ENCODE data around the gene PPP2R5A.
"Not testable (repeated sequence)": the region's sequence is repeated elsewhere in the genome, so short reads cannot be mapped to it uniquely, and the experiment has no call there.

Gene PPP2R5A

DNA sequence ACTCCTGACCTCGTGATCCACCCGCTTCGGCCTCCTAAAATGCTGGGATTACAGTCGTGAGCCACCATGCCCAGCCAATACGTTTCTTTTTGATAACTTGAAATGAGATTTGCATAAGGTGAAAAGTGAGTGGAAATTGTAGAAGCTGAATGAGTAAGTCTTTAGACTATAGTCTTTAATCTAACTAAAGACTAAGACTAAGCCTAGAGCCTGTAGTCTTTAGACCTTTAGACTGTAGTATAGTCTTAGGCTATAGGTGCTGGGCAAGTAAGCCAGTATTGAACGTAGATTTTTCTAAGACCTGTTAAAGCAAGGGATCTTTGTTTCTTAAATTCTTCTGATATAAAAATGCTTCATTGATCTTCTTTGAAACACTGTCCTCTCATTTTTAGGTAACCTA is 12.1 kb downstream of the PPP2R5A start:
- no peak for DNase-seq (ENCODE audit: low read depth in 2 of 2)

- no peak for DNase-seq (ENCODE audit: low read depth in 2 of 2)
Measured at GRCh38 chr1:212301580-212301979, 16.4 kb downstream of the PPP2R5A start.

DNA sequence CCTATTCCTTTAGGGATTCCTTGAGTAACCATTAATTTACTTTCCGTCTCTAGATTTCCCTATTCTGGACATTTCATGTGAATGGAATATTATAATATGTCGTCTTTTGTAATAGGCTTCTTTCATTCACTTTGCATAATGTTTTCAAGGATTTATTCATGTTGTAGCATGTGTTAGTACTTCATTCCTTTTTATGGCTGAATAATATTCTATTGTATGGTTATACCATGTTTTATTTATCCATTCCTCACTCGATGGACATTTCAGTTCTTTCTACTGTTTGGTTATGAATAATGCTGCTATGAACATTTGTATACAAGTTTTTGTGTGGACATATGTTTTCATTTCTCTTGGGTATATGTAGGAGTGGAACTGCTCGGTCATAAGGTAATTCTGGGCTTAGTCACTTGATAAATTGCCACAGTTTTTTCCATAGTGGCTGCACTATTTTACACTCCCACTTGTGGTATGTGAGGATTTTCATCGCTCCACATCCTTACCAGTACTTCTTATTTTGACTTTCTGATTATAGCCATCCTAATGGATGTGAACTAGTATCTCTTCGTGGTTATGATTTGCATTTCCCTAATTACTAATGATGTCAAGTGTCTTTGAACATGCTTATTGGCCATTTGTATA is 17.7 kb downstream of the PPP2R5A start:
- DNase-seq (ENCODE audit: low read depth in 2 of 2), result no peak

DNA sequence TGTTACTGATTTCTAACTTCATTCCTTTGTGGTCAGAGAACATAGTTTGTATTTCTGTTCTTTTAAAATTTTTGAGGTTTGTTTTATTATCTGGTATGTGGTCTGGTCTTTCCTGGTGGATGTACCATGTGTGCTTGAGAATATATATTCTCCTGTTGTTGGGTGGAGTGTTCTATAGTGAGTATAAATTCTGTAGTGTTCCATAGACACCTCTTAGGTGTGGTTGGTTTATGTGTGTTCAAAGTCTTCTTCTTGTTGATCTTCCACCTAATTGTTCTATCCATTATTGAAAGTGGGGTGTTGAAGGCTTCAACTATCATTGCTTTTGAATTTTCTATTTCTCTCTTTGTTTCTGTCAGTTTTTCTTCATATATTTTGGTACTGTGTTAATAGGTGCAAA is 20.1 kb downstream of the PPP2R5A start:
- DNase-seq (ENCODE audit: low read depth in 2 of 2), result no peak

DNA sequence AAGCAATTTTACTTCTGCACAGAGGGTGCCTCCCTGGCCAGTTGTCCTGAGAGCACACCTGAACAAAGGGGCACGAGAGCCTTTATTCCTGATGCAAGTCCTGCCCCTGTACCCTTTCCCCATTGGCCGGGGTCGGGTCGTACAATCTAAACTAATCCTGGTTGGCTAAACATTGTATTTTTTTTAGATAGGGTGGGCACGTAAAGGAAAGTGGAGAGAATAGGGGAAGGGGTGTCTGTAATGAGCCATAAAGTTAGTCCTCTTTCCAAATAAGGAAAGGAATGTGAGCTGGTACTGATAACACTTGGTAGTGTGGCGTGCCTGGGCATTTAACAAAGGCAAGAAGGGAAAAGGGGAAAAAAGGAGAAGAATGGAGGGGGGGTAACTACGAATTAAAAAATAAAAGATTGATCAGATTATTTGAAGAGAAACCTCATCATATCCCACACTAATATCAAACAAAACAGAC is 20.8 kb downstream of the PPP2R5A start:
- DNase-seq (ENCODE audit: low read depth in 2 of 2), result not testable (repeated sequence)

DNA sequence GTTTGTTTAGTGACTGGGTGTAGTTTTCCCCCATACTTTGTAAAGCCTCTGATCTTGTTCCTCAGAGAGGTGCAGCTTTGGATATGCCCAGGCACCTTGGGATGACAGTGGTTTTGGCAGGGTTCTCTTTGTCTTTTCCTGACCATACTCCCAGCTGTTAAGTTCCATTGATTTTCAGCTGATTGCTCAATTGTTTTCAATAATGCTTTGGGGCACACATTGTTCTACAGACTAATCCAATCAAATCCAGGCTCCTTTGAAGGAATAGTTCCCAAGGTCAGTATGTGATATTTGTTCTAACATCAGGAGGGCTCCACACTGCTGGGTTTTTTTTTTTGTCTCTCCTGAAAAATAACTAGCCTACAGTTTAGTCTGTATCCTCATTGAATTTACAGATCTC is 24.8 kb downstream of the PPP2R5A start:
- DNase-seq (ENCODE audit: low read depth in 2 of 2), result no peak

- DNase-seq (ENCODE audit: low read depth in 2 of 2), result no peak
Measured at GRCh38 chr1:212310383-212310782, 25.2 kb downstream of the PPP2R5A start.

- DNase-seq (ENCODE audit: low read depth in 2 of 2), result no peak
Measured at GRCh38 chr1:212311836-212312497, 26.8 kb downstream of the PPP2R5A start.

DNA sequence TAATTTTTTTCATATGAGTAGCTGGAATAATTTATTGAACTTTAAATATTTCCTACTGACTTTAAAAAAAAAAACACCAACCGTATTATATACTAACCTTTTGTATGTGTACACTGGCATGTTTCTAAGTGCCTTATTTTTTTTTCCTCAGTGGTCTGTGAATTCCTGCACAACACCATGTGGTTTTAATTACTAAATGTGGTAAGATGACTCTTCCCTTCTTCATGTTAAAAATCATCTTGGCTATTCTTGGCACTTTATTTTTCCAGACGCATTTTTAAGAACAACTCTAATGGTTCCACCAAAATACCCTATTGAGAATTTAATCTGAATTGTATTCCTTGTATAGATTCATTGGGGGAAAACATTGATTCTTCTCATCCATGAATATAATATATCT is 28.4 kb downstream of the PPP2R5A start:
- DNase-seq (ENCODE audit: low read depth in 2 of 2), result no peak

GRCh38 chr1:212315184-212315583 is 30.0 kb downstream of the PPP2R5A start:
- DNase-seq (ENCODE audit: low read depth in 2 of 2), result no peak

DNA sequence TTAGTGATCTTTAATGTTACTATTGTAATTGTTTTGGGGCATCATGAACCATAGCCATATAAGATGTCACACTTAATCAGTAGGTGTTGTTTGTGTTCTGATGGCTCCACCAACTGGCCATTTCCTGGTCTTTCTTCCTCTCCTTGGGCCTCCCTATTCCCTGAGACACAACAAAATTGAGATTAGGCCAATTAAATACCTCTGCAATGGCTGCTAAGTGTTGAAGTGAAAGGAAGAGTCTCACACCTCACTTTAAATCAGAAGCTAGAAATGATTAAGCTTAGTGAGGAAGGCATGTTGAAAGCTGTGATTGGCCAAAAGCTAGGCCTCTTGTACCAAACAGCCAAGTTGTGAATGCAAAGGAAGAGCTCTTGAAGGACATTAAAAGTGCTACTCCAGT is 30.7 kb downstream of the PPP2R5A start:
- no peak for DNase-seq (ENCODE audit: low read depth in 2 of 2)

GRCh38 chr1:212317916-212318315 is 32.7 kb downstream of the PPP2R5A start:
- no peak for DNase-seq (ENCODE audit: low read depth in 2 of 2)

GRCh38 chr1:212321031-212321430 is 35.8 kb downstream of the PPP2R5A start:
- not testable (repeated sequence) for DNase-seq (ENCODE audit: low read depth in 2 of 2)

GRCh38 chr1:212323066-212323465 is 37.9 kb downstream of the PPP2R5A start:
- DNase-seq (ENCODE audit: low read depth in 2 of 2), result no peak

DNA sequence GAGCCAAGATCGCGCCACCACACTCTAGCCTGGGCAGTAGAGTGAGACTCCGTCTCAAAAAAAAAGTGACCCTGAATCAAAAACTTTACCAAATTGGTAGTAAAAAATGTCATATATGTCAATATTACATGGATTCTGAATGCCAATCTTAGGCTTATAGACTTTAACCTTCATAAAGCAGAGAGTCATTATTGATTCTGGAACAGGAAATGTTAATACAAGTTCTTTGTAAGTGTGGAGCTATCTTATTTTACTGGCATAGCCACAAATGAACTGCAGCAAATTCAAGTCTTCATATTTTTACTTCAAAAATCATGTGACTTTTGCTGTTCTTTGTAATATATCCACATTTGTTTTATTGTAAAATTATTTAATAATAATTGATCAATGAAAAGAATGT is 41.3 kb downstream of the PPP2R5A start:
- DNase-seq (ENCODE audit: low read depth in 2 of 2), result no peak

- DNase-seq (ENCODE audit: low read depth in 2 of 2), result no peak
Measured at GRCh38 chr1:212328248-212328647, 43.0 kb downstream of the PPP2R5A start.

DNA sequence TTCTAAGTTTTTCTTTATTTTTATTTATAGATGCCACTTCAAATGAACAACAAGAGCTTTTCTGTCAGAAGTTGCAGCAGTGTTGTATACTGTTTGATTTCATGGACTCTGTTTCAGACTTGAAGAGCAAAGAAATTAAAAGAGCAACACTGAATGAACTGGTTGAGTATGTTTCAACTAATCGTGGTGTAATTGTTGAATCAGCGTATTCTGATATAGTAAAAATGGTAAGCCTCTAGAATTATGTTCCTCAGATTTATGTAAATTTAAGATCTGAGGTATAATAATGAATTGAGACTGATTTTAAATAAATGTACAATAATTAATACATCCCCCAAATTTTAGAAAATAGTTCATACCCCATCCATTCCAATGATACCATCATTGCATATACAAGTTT is 43.9 kb downstream of the PPP2R5A start:
- DNase-seq (ENCODE audit: low read depth in 2 of 2), result no peak

- DNase-seq (ENCODE audit: low read depth in 2 of 2), result no peak
Measured at GRCh38 chr1:212341090-212341489, 55.9 kb downstream of the PPP2R5A start.

DNA sequence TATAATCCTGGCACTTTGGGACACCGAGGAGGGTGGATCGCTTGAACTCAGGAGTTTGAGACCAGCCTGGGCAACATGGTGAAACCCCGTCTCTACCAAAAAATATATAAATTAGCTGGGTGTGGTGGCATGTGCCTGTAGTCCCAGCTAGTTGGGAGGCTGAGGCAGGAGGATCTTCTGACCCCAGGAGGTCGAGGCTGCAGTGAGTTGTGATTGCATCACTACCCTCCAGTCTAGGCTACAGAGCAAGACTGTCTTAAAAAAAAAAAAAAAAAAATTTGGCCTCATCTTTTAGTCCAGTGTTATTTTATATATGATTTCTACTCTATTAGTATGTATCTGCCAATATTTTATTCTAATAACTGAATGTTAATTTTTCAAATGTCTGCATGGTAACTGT is 59.7 kb downstream of the PPP2R5A start:
- no peak for DNase-seq (ENCODE audit: low read depth in 2 of 2)

DNA sequence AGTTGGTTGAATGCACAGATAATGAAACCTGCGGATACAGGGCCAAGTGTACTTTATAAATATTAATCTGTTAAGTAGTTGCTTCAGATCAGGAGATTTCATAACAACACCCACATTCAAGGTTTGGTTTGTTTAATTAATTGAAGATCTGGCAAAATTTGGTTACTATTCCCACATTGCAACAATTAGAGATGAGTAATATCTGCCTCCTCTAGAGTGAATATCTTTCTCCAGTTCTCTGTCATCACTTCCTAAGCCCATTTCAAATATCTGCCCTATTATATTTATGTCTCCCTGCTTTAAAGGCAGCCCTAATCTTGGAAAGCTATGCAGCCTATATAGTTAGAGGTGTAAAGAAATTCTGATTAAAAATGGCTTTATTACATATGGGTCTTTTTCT is 61.4 kb downstream of the PPP2R5A start:
- DNase-seq (ENCODE audit: low read depth in 2 of 2), result no peak

DNA sequence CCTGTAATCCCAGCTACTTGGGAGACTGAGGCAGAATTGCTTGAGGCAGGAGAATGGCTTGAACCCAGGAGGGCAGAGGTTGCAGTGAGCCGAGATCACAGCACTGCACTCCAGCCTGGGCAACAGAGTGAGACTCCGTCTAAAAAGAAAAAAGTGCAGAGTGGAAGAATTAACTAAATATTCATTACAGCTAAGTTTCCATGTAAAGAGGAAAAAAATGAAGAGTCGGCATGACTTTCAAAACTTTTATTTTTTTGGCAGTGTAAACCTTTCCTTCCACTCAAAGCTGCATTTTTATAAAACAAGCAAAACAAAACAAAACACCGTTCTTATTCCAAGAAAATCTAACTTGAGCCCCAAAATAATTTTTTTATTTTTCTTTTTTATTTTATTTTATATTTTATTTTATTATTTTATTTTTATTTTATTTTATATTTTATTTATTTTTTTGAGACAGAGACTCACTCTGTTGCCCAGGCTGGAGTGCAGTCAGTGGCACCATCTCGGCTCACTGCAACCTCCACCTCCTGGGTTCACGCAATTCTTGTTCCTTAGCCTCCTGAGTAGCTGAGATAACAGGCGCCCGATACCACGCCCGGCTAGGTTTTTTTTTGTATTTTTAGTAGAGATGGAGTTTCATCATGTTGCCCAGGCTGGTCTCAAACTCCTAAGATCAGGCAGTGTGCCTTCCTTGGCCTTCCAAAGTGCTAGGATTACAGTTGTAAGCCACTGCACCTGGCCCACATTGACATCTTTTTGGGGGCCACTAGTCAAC is 66.6 kb downstream of the PPP2R5A start:
- DNase-seq (ENCODE audit: low read depth in 2 of 2), result no peak

- DNase-seq (ENCODE audit: low read depth in 2 of 2), result no peak
Measured at GRCh38 chr1:212353181-212353580, 68.0 kb downstream of the PPP2R5A start.

DNA sequence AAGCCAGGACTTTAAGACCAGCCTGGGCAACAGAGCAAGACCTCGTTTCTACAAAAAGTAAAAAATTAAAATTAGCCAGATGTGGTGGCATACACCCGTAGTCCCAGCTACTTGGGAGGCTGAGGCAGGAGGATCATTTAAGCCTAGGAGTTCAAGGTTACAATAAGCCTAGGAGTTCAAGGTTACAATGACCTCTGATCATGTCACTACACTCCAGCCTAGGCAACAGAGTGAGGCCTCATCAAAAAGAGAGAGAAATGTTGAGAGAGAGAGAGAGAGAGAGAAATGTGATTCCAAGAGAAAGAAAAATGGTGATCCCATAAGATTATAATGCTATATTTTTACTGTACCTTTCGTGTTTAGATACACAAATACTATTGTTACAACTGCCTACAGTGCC is 69.3 kb downstream of the PPP2R5A start:
- no peak for DNase-seq (ENCODE audit: low read depth in 2 of 2)

Measured in stimulated activated CD4-positive, alpha-beta T cell treated with anti-CD3 and anti-CD28 coated beads, Interleukin-15, amount 100 ng/mL, for 48 hours (primary cell).